NCI-H510A (cell line): Measurements from ENCODE around the gene CNEP1R1.

ENCODE experiments used
- DNase-seq: peaks from one replicate; lab custom pipeline; 2025; lab: John Stamatoyannopoulos, UW

CNEP1R1 gene

DNA sequence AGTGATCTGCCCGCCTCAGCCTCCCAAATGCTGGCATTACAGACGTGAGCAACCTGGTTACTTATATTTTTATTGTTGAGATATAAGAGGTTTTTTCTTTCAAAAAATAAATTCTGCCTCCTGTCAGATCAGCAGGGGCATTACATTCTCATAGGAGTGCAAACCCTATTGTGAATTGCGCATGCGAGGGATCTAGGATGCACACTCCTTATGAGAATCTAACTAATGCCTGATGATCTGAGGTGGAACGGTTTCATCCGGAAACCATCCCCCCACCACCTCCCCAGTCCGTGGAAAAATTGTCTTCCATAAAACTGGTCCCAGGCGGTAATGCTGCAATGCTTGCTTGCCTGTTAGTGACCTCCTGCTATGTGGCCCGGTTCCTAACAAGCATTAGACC is 7.5 kb upstream of the CNEP1R1 start:
- no peak for DNase-seq

DNA sequence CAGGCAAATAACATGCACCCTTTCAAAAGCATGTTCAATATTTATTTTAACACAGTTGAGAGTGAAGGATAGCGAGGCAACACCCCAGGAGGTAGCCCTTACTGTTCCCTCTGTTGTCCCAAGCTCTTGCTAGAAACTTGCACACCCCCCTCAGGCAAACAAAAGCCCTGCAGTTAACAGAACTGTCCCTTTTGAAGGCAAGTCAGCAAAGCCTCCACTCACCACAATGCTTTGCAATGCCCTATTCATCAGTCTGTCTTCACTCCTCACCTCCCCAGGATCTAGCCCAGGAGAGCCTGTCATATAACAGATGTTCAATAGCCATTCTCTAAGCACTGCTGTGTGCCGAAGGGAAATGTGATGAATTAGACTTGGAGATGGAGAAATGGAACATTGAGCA is 3.5 kb upstream of the CNEP1R1 start:
- peak; percentile 6 for DNase-seq

DNA sequence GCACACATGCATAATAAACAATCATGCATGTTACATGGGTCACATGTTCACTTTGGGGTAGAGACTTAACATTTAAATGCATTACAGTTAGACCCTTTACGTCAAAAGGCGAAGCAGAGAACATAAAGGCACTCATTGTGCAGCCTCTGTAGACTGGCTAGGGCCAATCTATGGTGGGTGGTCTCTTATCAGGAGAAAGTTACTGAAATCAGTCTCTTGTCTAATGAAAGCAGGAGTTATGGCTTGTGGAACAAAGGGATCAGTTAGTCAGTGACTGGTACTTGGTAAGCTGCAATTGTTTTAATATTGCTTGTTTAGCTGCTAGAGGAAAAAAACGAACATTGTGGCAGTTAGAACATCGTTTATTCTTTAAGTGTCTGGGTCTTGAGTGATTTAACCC is 1.4 kb upstream of the CNEP1R1 start:
- DNase-seq, result no peak

DNA sequence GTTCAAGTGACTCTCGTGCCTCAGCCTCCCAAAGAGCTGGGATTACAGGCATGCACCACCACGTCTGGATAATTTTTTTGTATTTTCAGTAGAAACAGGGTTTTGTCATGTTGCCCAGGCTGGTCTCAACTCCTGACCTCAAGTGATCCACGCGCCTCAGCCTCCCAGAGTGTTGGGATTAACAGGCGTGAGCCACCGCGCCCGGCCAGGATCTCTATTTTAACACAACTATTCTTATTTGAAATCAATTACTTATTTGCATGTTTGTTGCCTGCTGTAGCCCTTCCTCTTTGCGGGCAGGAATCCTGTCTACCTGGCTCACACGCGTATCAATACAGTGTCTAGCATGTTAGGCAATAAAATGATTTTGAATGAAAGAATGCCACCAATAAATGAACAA is 818 bp upstream of the CNEP1R1 start:
- DNase-seq, result no peak

DNA sequence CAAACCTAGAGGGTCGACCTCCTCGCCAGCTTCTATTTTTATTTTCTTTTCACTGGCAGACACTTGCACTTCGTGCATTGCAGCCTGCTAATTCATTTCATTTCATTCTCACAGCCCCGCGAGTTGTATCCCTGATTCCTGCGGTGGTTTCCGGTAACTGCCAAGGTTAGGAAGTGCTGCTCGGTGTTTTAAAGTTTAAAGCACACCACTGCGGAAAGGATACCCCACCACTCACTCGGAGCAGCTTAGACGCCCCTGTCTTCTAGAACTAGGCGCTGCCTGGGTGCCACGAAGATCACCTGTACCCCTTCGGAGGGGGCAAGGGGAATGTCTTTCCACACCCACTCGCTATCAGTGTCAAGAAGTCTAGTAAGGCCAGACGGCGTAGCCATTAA is 509 bp downstream of the CNEP1R1 start:
- no peak for DNase-seq

DNA sequence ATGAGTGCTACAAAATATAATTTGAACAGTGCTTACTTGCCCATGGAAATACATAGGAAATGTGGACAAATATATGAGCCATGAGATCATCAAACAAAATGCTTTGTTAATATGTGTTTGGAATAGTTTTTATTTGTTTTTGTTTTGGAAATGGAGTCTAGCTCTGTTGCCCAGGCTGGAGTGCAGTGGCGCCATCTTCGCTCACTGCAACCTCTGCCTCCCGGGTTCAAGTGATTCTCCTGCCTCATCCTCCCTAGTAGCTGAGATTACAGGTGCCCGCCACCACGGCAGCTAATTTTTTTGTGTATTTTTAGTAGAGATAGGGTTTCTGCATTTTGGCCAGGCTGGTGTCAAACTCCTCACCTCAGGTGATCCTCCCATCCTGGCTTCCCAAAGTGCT is 2.8 kb downstream of the CNEP1R1 start:
- no peak for DNase-seq

DNA sequence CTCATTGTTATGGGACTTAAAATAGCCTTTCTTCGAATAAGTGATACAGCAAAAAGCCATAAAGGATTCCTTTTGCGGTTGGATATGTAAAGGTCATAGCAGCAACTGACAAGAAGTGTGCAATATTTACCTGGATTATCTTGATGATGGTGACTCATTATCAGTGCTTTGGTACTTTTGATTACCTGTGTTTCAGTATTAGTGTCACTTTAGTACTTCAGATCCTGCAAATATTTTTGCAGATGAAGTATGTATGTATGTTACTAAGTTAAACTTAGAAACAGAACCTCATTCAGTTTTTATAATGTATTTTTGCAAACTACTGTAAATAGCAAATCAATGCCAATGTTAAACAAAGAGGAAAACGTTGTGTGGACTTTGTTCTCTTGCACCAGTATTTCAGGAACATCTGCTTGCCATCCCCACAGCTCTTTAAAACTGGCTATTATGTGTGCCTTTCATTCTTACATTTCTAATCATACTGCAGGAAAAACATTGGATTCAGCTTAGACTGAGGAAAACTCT is 10.5 kb downstream of the CNEP1R1 start:
- no peak for DNase-seq

DNA sequence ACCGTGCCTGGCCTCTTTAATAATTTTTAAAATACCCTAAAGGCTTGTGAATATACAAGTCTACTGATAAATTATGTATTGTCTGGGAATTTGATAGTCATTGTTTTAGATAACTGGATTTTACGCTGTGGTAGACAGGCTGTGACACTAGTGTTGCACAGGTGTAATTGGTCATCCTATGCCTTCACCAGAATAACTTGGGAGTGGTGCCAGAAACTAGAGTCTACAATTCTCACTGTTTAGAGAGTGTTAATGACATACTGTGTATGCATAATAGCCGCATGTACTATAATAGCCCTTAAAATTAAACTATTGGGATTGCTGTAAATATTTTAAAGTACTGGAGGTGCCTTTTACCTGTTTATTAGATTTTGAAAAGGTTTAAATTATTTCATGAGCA is 11.4 kb downstream of the CNEP1R1 start:
- DNase-seq, result no peak

DNA sequence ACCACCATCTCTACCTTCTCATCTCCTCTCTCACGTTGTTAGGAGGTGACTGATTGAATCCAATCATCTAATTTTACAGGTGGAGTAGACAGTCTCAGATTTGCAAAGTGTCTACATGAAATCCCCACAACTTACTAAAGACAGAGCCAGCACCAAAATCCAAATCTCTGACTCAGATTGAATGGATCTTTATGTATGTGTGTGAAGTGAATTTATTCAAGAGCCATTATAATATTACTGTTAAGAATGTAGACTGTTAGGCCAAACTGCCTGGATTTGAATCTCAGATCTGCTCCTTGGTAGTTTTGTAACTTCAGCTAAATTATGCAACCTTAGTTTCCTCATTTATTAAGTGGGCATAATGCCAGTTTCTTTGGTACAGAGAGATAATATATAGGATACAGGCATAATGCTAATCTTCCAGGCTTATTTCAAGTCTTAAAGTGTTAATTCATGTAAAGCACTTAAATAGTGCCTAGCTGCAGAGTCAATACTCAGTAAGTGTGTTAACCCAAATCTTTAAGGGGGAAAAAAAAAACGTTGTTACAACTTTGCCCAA is 12.7 kb downstream of the CNEP1R1 start:
- DNase-seq, result no peak

DNA sequence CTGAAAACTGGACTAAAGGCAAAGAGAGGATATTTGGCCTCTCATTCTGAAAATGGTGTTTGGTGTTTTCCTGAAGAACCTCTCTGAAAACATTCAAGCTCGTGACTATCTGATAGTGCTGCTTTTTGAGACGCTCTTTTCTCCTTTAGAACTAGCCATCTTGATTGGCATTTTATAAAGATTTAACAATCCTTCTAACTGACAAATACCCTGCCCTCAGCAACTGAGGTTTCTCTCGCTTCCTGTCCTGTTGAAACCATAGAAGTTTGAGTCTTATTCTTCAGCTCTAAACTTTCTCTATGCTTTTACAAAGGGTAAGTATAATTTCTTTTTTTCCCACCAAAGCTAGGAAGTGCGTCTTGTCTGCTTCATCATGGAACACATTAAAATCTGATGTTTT is 13.3 kb downstream of the CNEP1R1 start:
- DNase-seq, result no peak

DNA sequence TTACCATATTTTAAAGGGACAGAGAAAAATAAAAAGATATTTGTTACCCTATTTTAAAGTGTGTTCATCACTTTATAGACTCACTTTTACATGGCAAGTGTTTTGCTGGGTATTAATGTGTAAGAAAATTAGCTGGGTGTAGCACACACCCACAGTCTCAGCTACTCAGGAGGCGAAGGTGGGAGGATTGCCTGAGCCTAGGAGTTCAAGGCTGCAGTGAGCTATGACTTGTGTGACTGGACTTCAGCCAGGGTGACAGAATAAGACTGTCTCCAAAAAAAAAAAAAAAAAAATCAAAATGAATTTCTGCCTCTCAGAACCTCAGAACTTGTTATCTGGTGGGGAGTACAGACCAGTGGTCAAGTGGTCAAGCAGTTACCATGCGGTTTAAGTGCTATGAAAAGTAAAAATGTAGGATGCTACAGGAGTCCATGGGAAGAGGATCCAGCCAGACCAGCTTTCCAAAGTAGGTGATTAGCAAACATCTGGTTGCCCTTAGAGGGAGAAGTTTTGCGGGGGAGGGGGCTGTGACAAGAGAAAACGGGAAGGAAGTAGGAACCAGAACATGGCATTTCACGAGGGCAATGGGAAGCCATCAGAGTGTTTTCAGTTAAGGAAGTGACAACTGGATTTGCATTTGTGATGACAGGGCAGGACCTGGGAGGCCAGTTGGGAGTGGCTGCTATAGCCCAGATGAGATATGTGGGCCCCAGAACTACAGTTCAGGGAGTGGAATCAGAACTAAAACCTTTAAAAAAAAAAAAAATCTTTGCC is 13.9 kb downstream of the CNEP1R1 start:
- no peak for DNase-seq

DNA sequence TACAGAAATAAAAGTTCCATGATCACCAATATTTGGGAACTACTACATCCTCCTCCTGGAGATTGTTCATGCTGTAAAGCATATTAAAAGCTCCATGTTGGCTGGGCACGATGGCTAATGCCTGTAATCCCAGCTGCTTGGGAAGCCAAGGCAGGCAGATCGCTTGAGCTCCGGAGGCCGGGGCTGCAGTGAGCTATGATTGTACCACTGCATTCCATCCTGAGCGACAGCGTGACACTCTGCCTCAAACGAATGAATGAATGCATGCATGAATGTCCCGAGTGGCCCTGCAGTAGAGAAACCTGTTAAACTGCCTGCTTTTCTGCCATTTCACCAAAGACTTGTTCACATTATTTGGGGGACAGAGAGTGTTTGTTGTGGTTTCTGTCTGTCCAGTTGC is 15.0 kb downstream of the CNEP1R1 start:
- no peak for DNase-seq

DNA sequence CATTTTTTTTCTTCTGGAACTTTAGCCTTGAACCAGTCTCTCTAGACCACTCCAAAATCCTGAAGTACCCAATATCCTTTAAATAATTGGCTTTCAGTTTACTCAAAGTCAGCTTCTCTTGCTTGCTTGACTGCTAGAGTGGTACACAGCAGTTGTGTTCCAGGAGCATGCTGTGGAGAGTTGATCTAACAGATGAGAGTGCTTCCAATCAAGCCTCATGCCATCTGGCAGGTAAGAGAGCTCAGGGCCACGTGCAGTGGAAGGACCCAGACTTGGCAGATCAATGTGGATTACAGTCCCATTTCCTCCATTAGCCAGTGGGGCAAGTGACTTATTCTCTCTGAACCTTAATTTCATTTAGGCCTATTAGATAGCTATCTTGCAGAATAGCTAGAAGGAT is 15.7 kb downstream of the CNEP1R1 start:
- DNase-seq, result no peak

DNA sequence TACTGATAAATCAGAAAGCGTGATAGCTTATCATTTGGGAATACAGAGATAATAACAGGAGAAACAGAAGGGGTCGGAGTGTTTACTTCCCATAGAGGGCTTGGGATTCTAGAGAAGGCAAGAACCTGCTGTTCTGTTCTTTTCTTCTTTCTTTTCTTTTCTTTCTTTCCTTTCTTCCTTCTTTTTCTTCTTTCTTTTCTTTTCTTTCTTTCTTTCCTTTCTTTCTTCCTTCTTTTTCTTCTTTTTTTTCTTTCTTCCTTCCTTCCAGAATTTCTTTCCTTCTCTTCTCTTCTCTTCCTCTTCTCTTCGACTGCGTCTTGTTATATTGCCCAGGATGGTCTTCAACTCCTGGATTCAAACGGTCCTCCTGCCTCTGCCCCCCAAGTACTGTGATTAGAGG is 18.3 kb downstream of the CNEP1R1 start:
- DNase-seq, result no peak

DNA sequence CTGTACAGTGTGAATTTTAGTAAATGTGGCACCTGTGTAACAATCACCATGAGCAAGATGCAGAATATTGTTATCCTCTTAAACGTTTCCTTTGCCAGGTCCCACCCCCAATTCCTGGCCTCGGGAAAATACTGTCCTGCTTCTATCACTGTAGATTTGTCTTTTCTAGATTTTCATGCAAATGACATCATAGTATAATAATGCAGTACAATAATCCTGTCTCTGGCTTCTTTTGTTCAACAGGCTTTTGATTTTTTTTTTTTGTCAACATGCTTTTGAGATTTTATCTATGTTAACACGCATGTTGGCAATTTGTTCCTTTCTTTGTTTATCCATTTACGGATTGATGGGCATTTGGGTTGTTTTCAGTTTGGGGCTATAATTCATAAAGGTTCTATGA is 20.4 kb downstream of the CNEP1R1 start:
- no peak for DNase-seq

DNA sequence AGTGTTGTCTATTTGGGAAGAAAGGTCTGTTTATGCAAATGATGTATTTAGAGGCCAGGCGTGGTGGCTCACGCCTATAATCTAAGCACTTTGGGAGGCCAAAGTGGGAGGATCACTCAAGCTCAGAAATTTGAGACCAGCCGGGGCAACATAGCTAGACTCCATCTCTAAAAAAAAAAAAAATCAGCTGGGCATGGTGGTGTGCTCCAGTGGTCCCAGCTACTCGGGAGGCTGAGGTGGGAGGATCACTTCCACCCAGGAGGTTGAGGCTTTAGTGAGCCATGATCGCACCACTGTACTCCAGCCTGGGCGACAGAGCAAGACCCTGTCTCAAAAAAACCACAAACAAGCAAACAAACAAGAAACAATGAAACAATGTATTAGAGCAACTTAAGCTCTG is 21.8 kb downstream of the CNEP1R1 start:
- DNase-seq, result no peak

DNA sequence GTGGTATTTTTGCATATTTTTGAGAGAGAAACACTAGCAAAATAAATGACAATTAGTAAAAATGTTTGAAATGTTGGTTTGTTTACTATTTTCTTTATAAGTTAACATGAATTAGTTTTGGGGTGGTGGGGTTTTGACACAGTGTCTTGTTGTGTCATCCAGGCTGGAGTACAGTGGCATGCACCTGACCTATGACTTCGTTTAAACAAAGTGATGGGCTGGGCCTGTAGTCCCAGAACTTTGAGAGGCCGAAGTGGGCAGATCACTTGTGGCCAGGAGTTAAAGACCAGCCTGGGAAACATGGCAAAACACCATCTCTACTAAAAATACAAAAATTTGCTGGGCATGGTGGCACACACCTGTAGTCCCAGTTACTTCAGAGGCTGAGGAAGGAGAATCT is 22.8 kb downstream of the CNEP1R1 start:
- DNase-seq, result no peak

DNA sequence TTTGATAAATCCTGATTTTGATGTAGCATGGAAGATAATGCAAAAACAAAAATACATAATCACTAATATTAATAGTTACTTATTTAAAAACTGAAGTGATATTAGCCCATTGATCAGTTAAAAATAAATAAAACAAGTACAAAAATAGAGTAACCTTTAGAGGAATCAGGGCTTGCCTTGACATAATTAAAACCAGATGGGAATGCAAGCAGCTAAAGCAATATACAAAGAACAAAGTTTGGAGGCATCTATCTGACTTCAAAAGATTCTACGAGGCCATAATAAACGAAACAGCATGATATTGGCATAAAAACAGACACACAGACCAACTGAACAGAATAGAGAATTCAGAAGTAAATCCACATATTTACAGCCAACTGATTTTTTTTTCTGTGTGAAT is 25.8 kb downstream of the CNEP1R1 start:
- DNase-seq, result no peak

DNA sequence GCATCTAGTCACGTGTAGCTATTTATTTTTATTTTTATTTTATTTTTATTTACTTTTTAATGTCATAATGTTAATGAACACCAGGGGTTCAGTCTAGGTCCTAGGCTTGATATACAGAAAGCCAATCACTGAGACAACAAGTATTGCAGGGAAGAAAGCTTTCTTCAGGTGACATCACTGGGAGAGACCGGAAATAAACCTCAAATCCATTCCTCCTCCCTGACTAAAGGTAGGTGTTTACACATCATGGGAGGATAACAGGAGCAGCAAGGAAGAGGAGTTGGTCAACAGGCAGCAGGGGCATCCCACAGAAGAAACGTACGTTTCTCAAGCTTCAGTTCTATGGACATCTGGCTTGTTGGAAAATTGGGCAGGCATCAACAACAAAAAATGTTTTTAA is 31.2 kb downstream of the CNEP1R1 start:
- no peak for DNase-seq

DNA sequence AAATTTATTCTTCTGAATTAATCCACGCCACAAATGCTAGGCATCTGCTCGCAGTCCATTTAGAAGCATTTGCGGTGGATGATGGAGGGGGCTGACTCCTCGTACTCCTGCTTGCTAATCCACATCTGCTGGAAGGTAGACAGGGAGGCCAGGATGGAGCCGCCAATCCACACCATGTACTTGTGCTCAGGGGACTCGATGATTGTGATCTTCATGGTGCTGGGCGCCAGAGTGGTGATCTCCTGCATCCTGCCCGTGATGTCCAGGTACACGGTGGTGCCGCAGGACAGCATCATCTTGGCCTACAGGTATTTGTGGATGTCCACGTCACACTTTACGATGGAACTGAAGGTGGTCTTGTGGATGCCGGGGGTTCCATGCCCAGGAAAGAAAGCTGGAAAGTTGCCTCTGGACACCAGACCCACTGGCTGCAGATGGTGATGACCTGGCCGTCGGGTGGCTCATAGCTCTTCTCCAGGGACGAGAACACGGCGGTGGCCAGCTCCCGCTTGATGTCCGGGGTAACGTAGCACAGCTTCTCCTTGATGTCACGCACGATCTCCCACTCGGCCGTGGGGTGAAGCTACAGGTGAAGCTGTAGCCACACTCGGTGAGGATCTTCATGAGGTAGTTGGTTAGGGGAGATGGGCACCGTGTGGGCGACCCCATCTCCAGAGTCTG is 33.2 kb downstream of the CNEP1R1 start:
- no peak for DNase-seq

DNA sequence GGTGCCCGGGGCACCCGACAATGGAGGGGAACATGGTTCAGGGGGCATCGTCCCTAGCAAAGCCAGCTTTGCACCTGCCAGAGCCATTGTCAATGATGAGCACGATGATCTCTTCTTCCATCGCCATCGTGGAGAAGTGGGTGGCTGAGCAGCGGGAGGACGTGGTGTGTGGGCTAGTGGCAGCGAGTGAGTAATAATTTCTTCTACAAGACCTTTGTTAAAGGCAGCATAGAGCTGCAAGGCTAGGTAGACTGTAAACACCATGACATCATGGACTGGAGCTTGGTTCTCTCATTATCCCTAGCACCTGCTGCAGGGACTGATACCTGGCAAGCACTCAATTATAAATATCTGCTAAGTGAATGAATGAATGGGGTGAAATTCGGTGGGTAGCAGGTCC is 34.1 kb downstream of the CNEP1R1 start:
- no peak for DNase-seq

DNA sequence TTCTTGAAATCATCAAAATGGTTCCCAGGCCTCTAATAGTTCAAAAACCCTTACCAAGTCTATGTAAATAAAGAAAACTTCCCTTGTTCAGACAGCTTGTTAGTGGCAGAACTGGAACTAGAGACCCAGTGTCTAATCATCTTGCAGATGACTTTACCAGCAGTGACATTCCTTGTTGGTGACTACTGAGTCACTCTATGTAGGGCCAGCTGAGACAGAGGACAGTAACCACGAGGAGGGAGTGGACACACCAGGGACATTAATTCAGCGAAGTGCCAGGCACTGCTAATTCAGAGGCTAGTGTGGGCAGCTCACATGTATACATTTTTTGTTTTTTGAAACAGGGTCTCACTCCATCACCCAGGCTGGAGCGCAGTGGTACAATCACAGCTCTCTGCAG is 34.6 kb downstream of the CNEP1R1 start:
- no peak for DNase-seq

DNA sequence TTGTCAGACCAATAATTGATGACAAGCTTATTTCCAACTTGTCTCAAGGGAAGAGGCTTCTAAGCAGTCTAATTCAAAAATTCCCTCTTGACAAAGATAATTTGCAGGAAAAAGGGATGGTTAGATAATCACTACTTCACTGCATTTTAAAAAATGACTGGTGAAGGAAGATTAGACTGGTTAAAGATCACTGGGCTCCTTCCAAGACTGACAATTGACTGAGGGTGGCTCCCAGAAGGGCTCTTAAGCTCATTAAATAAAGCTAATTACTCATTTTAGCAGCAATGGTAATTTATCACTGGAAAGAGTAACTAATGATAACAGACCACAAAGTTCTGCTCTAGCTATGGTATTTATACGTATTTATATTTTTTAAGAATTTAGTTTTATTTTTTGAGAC is 36.3 kb downstream of the CNEP1R1 start:
- no peak for DNase-seq
